ENCODE results near the gene NOP14.

NOP14 gene

DNA sequence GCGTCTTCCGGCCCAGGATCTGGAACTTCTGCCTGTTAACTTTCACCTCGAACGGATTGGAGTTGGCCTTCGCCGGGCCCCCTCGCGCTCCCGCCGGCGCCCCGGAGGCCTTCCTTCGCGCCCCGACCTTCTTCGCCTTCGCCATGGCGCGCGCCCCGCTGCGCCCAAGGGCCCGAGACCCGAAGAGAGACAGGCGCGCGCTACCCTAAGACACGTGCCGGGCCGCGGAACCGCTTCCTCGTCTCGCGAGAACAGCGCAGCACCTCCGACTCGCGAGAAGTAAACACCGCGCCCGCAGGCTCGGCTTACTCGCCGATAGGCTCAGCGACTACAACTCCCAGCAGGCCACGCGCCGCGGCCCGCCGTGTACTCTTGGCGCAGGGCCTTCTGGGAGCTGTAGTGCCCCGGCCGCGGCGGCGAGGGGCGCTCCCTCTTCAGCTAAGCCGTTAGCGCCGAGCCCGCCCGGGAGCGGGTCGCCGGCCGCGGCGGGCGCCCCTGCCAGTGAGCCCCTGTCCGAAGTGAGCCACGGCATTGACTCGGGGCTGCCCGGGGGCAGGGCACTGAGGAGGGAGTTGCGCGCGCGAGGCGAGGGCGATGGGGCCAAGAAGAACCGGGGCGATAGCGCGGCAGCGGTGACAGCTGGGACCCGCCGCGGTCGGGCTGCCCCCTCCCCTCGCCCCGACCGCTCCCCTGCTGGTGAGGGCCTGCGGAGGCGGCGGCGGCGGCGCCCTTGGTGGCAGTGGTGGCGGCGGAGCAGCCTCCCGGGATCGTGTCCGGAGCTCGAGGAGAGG is at the start of gene NOP14, which contains the start of gene GRK4:
Gene NOP14, minus strand, starts transcription at position 232 of the 791 bp plus-strand sequence. Its CDS starts 87 bp downstream, at position 145.
Gene GRK4, plus strand, starts transcription at position 397 of the 791 bp plus-strand sequence. CDS start 500 bp downstream, outside the sequence.
- Mint-ChIP-seq H3K27ac (peak within 1 kb of the TSS; percentile 83 to 98 (median 87)), H3K36me3 (ENCODE audit: low read depth) (peaks cover 3% of the 10 kb centered on the region), H3K9me3 (no peaks in the 10 kb centered on the region), H3K4me3 (peak within 1 kb of the TSS; percentile 94 to 96 (median 94)), H3K4me1 (peaks cover 41% of the 10 kb centered on the region), H3K27me3 (ENCODE audit: low read depth) (no peaks in the 10 kb centered on the region)
- peak; percentile 30 to 53 (median 36) for TF ChIP-seq CTCF (IDR thresholded peaks at IDR 0.05; ENCODE audit: unreplicated experiment in 3 of 3)

GRCh38 chr4:3011456-3012220 is 48.4 kb upstream of the NOP14 start:
- TF ChIP-seq CTCF (IDR thresholded peaks at IDR 0.05; ENCODE audit: unreplicated experiment in 3 of 3), result no peak
- no peaks in the 10 kb centered on the region for H3K9me3 Mint-ChIP-seq
- no peak overlapping the region for H3K27ac Mint-ChIP-seq
- no peaks in the 10 kb centered on the region for H3K27me3 Mint-ChIP-seq (ENCODE audit: low read depth)
- peaks cover 3% of the 10 kb centered on the region for H3K36me3 Mint-ChIP-seq (ENCODE audit: low read depth)
- H3K4me3 Mint-ChIP-seq, result no peak overlapping the region
- peaks cover under 1% of the 10 kb centered on the region for H3K4me1 Mint-ChIP-seq

DNA sequence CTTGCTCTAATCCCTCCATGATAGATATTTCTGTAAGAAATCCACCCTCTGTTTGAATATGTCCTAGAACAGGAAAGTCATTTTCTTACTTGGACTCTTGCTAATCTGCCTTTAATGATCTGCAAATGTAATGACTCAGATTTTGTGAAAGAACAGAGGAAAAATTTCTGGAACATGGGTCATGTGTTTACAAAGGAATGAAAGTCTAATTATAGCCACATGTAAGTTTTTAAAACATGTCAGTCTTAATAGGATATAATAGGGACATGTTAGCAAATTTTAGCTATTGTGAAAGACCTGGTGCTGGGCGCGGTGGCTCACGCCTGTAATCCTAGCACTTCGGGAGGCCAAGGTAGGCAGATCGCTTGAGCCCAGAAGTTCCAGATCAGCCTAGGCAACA is 47.8 kb upstream of the NOP14 start:
- TF ChIP-seq CTCF (IDR thresholded peaks at IDR 0.05; ENCODE audit: unreplicated experiment in 3 of 3), result no peak
- no peak overlapping the region for H3K27ac Mint-ChIP-seq
- no peaks in the 10 kb centered on the region for H3K4me1 Mint-ChIP-seq
- H3K9me3 Mint-ChIP-seq, result no peaks in the 10 kb centered on the region
- H3K36me3 Mint-ChIP-seq (ENCODE audit: low read depth), result peaks cover 3% of the 10 kb centered on the region
- H3K27me3 Mint-ChIP-seq (ENCODE audit: low read depth), result no peaks in the 10 kb centered on the region
- no peak overlapping the region for H3K4me3 Mint-ChIP-seq

- Mint-ChIP-seq H3K27me3 (ENCODE audit: low read depth) (no peaks in the 10 kb centered on the region), H3K36me3 (ENCODE audit: low read depth) (peaks cover 3% of the 10 kb centered on the region), H3K9me3 (no peaks in the 10 kb centered on the region), H3K27ac (no peak overlapping the region), H3K4me3 (no peak overlapping the region), H3K4me1 (no peaks in the 10 kb centered on the region)
- no peak for TF ChIP-seq CTCF (IDR thresholded peaks at IDR 0.05; ENCODE audit: unreplicated experiment in 3 of 3)
Observed at GRCh38 chr4:3010577-3010976, 47.4 kb upstream of the NOP14 start.

DNA sequence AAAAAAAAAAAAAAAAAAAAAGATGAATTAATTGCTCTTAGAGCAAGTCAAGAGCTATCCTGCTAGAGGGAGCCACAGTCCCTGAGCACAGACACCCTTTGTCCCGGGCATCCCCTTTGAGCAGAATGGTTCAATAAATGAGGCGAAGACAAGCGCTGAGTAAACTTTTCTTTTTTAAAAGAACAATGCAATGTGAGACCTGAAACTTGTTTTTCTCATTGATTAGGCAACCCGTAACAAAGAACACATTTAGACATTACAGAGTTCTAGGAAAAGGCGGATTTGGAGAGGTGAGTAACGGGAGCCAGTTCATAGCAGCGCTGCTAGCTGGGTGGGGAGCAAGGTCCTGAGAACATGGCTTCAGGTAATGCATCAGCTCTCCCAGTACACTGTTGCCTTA is 46.2 kb upstream of the NOP14 start:
- no peak overlapping the region for H3K4me3 Mint-ChIP-seq
- no peak overlapping the region for H3K27ac Mint-ChIP-seq
- no peaks in the 10 kb centered on the region for H3K4me1 Mint-ChIP-seq
- H3K27me3 Mint-ChIP-seq (ENCODE audit: low read depth), result no peaks in the 10 kb centered on the region
- no peaks in the 10 kb centered on the region for H3K9me3 Mint-ChIP-seq
- TF ChIP-seq CTCF (IDR thresholded peaks at IDR 0.05; ENCODE audit: unreplicated experiment in 3 of 3), result no peak
- H3K36me3 Mint-ChIP-seq (ENCODE audit: low read depth), result no peaks in the 10 kb centered on the region

Measured in nephron (organoid).